Progenitor cell of endocrine pancreas (in vitro differentiated cells): Measurements from ENCODE around the gene HES4. TPM values are rescaled to one million over a fixed set of nuclear protein-coding genes. Genes with fewer than 3 reads are reported as not detected.
"Not testable (repeated sequence)": the region's sequence is repeated elsewhere in the genome, so short reads cannot be mapped to it uniquely, and the experiment has no call there.

ENCODE experiments used
- DNase-seq: peaks from one replicate; pipeline ENCODE4 v3.0.0; 2021; ENCODE audit warnings: low spot score; ENCODE audit not compliant: unreplicated experiment
- H3K27ac Mint-ChIP-seq: 2 replicates; pipeline ENCODE4 v1.8.0; 2021; ENCODE audit warnings: mild to moderate bottlenecking, moderate library complexity, mixed read lengths
- H3K27me3 Mint-ChIP-seq: 2 replicates; pipeline ENCODE4 v1.8.0; 2021; ENCODE audit warnings: mixed read lengths
- H3K36me3 Mint-ChIP-seq: 2 replicates; pipeline ENCODE4 v1.8.0; 2022; ENCODE audit warnings: mixed read lengths; ENCODE audit not compliant: insufficient read depth
- H3K4me1 Mint-ChIP-seq: 2 replicates; pipeline ENCODE4 v1.8.0; 2021; ENCODE audit warnings: low read depth, mixed read lengths
- H3K4me3 Mint-ChIP-seq: 2 replicates; pipeline ENCODE4 v1.8.0; 2021; ENCODE audit warnings: low read depth, mild to moderate bottlenecking, moderate library complexity, mixed read lengths
- H3K9me3 Mint-ChIP-seq: 2 replicates; pipeline ENCODE4 v1.8.0; 2021; ENCODE audit warnings: low read depth, mixed read lengths
- total RNA-seq: library from RNA; stranded (reverse); gene quantifications from 2 replicates; pipeline ENCODE4 v1.2.1, GENCODE V29; 2021
- TF ChIP-seq, protein P1 (sequence below): fragments of 200-600 bp; sonication (generic); IDR thresholded peaks from one replicate; pipeline ENCODE4 v1.5.0; 2021; ENCODE audit warnings: antibody characterized with exemption, mild to moderate bottlenecking; ENCODE audit not compliant: unreplicated experiment

HES4 gene
- total RNA-seq, 1 donor from 2014 or later: 83.8 TPM

DNA sequence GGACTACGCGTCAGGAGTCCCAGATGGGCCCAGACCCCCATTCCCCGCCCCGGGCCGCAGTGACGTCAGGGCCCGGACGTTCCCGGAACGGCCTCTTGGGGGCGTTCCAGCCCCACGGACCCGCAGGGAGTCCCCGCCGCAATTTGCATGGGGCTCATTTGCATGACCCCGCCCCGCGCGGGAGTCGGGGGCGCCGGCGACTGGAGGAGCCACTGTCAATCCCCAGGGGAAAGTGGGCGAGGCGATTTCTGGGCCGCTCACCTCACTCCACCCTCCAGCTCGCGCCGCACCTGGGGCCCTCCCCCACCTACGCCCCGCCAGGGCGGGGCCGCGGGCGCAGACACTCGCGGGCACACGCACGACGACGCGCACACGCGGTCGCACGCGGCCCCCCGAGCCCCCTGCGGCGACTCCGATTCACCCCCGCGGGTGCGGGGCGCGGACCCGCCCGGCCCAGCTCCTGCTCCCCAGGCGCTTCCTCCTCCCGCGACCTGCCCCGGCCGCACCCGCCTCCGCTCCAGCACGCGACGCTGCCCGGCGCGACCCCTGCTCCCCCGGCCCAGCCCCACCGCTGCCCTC lies 33.2 kb upstream of the HES4 start:
- H3K27ac Mint-ChIP-seq: no peak overlapping the region
- TF ChIP-seq, protein P1, sequence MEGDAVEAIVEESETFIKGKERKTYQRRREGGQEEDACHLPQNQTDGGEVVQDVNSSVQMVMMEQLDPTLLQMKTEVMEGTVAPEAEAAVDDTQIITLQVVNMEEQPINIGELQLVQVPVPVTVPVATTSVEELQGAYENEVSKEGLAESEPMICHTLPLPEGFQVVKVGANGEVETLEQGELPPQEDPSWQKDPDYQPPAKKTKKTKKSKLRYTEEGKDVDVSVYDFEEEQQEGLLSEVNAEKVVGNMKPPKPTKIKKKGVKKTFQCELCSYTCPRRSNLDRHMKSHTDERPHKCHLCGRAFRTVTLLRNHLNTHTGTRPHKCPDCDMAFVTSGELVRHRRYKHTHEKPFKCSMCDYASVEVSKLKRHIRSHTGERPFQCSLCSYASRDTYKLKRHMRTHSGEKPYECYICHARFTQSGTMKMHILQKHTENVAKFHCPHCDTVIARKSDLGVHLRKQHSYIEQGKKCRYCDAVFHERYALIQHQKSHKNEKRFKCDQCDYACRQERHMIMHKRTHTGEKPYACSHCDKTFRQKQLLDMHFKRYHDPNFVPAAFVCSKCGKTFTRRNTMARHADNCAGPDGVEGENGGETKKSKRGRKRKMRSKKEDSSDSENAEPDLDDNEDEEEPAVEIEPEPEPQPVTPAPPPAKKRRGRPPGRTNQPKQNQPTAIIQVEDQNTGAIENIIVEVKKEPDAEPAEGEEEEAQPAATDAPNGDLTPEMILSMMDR: peak; percentile 80
- peak overlapping the region; percentile 53 for H3K4me3 Mint-ChIP-seq
- peak; percentile 97 for DNase-seq
- no peaks in the 10 kb centered on the region for H3K9me3 Mint-ChIP-seq
- H3K27me3 Mint-ChIP-seq: peaks cover 4% of the 10 kb centered on the region
- H3K4me1 Mint-ChIP-seq: peaks cover 7% of the 10 kb centered on the region
- H3K36me3 Mint-ChIP-seq: peaks cover 4% of the 10 kb centered on the region

GRCh38 chr1:1032424-1032823 lies 32.5 kb upstream of the HES4 start:
- DNase-seq: no peak
- Mint-ChIP-seq H3K27ac (peak overlapping the region; percentile 85), H3K4me3 (peak overlapping the region; percentile 56), H3K27me3 (no peaks in the 10 kb centered on the region), H3K9me3 (no peaks in the 10 kb centered on the region), H3K4me1 (peaks cover 7% of the 10 kb centered on the region), H3K36me3 (peaks cover 2% of the 10 kb centered on the region)
- TF ChIP-seq, protein P1: no peak

GRCh38 chr1:1031659-1032235 lies 31.9 kb upstream of the HES4 start:
- Mint-ChIP-seq H3K4me3 (no peak overlapping the region), H3K9me3 (no peaks in the 10 kb centered on the region), H3K27ac (no peak overlapping the region), H3K4me1 (peaks cover 7% of the 10 kb centered on the region), H3K36me3 (peaks cover 4% of the 10 kb centered on the region), H3K27me3 (no peaks in the 10 kb centered on the region)
- DNase-seq: no peak
- TF ChIP-seq, protein P1: no peak

DNA sequence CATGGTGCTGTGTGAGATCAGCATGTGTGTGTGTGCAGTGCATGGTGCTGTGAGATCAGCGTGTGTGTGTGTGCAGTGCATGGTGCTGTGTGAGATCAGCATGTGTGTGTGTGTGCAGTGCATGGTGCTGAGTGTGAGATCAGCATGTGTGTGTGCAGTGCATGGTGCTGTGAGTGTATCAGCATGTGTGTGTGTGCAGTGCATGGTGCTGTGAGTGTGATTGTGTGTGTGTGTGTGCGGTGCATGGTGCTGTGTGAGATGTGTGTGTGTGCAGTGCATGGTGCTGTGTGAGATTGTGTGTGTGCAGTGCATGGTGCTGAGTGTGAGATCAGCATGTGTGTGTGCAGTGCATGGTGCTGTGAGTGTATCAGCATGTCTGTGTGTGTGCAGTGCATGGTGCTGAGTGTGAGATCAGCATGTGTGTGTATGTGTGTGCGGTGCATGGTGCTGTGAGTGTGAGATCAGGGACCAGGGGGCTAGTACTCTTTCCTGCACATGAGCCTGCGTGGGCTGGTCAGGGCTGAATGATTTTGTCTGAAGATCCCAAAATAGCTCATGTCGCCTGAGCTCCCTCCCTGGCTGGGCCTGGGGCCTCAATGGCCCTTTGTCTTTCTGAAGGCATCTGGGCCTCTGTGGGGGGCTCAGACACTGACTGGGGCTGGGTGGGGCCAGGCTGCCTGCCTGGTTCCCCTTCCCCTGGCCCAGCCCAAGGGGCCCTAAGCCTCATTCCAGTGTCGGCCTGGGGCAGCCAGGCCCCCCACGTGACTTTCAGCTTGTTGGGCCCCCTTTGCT lies 31.2 kb upstream of the HES4 start:
- H3K4me3 Mint-ChIP-seq, DNase-seq, H3K9me3 Mint-ChIP-seq, H3K4me1 Mint-ChIP-seq, H3K36me3 Mint-ChIP-seq, H3K27me3 Mint-ChIP-seq, H3K27ac Mint-ChIP-seq: not testable (repeated sequence)

DNA sequence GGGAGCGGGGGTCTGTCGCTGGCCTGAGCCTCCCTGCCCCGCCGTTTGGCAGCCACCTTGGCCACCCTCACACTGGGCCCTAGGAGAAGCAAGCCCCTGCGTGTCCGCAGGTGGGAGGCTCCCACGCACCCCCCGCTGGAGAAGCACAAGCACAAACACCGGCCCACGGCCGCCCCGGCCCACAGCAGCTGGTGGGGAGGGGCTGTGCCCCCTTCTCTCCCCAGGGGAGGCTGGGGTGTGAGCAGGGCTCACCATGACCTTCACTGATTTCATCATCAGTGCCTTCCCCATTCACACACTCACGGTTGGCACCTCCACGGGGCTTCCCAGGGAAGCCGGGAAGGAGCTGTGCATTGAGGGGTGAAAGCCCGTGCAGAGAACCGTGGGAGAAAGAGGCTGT lies 27.9 kb upstream of the HES4 start:
- H3K36me3 Mint-ChIP-seq: peaks cover 6% of the 10 kb centered on the region
- H3K4me1 Mint-ChIP-seq: peaks cover 13% of the 10 kb centered on the region
- H3K27ac Mint-ChIP-seq: no peak overlapping the region
- H3K27me3 Mint-ChIP-seq: no peaks in the 10 kb centered on the region
- H3K4me3 Mint-ChIP-seq: no peak overlapping the region
- no peaks in the 10 kb centered on the region for H3K9me3 Mint-ChIP-seq
- DNase-seq: no peak
- TF ChIP-seq, protein P1: no peak
